C1 segment of cervical spinal cord (tissue), 14 donors: Measurements from ENCODE around the gene AURKAIP1.

Experiments
- DNase-seq, 14 donors: peaks; one replicate each; lab custom pipeline; 2025; lab: John Stamatoyannopoulos, UW

The AURKAIP1 gene

GRCh38 chr1:1333551-1334241, 41.3 kb downstream of the AURKAIP1 start:
- no peak for DNase-seq

- DNase-seq: no peak
Measured at GRCh38 chr1:1332774-1333480, 42.1 kb downstream of the AURKAIP1 start.

- no peak for DNase-seq
Measured at GRCh38 chr1:1332031-1332755, 42.8 kb downstream of the AURKAIP1 start.

- DNase-seq: no peak
Measured at GRCh38 chr1:1331068-1331965, 43.7 kb downstream of the AURKAIP1 start, which contains the start of gene TAS1R3. Gene TAS1R3 (plus strand): TSS chr1:1331280. CDS start chr1:1331346, 66 bp downstream.

- no peak for DNase-seq
Measured at GRCh38 chr1:1330366-1331067, 44.5 kb downstream of the AURKAIP1 start.

- DNase-seq: no peak
Measured at GRCh38 chr1:1329304-1330210, 45.5 kb downstream of the AURKAIP1 start.

GRCh38 chr1:1328254-1328653, 46.8 kb downstream of the AURKAIP1 start:
- no peak for DNase-seq

GRCh38 chr1:1327291-1327690, 47.7 kb downstream of the AURKAIP1 start:
- DNase-seq: no peak

- DNase-seq: no peak
Measured at GRCh38 chr1:1326075-1326605, 48.9 kb downstream of the AURKAIP1 start.

GRCh38 chr1:1325288-1326074, 49.5 kb downstream of the AURKAIP1 start:
- no peak for DNase-seq

GRCh38 chr1:1324524-1325287, 50.3 kb downstream of the AURKAIP1 start, which contains the start of the genes CPTP and INTS11:
Gene CPTP (plus strand): TSS chr1:1324802. CDS start chr1:1326911, 2,109 bp downstream.
Gene INTS11 (minus strand): TSS chr1:1324660. CDS start chr1:1324608, 52 bp downstream.
- peak; percentile 17 to 96 (median 84) for DNase-seq

GRCh38 chr1:1324084-1324523, 50.9 kb downstream of the AURKAIP1 start:
- no peak for DNase-seq
